Mucosa of descending colon (tissue), 3 donors: ENCODE data around the gene FAM81A. TPM values are rescaled to one million over a fixed set of nuclear protein-coding genes. Genes with fewer than 3 reads are reported as not detected.
A peak's percentile ranks its signal among the peaks of the same experiment; 100 is the strongest.

ENCODE experiments used
- ATAC-seq: fragments of 200-7000 bp; cut with Tn5 transposase; one replicate; pipeline ENCODE4 v1.9.1; 2020; ENCODE audit warnings: mild to moderate bottlenecking, moderate library complexity
- DNase-seq, 3 donors: peaks; one replicate each; pipeline ENCODE4 v3.0.0-alpha.2; 2020
- H3K36me3 ChIP-seq: fragments of 200-600 bp; one replicate; pipeline ENCODE4 v1.8.0; 2021; ENCODE audit warnings: low read depth, mild to moderate bottlenecking
- H3K4me1 ChIP-seq: fragments of 200-600 bp; one replicate; pipeline ENCODE4 v1.8.0; 2021; ENCODE audit warnings: low read depth, mild to moderate bottlenecking
- H3K4me3 ChIP-seq: fragments of 200-600 bp; one replicate; pipeline ENCODE4 v1.8.0; 2021; ENCODE audit warnings: mild to moderate bottlenecking
- H3K9me3 ChIP-seq: fragments of 200-600 bp; one replicate; pipeline ENCODE4 v1.8.0; 2021; ENCODE audit warnings: mild to moderate bottlenecking
- intact Hi-C, 2 donors: fragments of 100-400 bp; cut with DNase I in 1 of 2; cut with micrococcal nuclease in 1 of 2; formaldehyde crosslinking; loops; one replicate each; pipeline versions ENCODE4 v1.11.0 to v1.11.1; 2022; cut with DNase I, micrococcal nuclease
- total RNA-seq, 3 donors: library from RNA; stranded (reverse); fragmentation: NEBNext Ultra II Directional in 2 of 3; extraction: Animal tissue kit (Norgen Biotek cat#: 25700) in 2 of 3; gene quantifications; one replicate each; pipeline versions ENCODE4 v1.2.1 to v1.2.4, GENCODE V29; 2021 to 2023
- TF ChIP-seq, protein P1 (sequence below): fragments of 200-600 bp; IDR thresholded peaks from one replicate; pipeline ENCODE4 v1.8.0; 2022; ENCODE audit warnings: antibody characterized with exemption, mild to moderate bottlenecking
- donor health status: DM: no; HTN: no; CAD: no; lungs with moderate emphysema.
- donor health status: DM: no; HTN: no; CAD: no.
- donor health status: DM: no; HTN: yes; CAD: no.

The FAM81A gene
- total RNA-seq, 3 donors from 2014 or later = 4.1 to 10.3 (median 9.7) TPM

- ATAC-seq = peak; percentile 98
- intact Hi-C loops = loop anchor here in 1 of 2 donors (10.0 kb wide), 2 partner anchors 318 to 508 kb away; partner anchors contain the start of gene RNF111
These were observed 54.7 kb downstream of the FAM81A start for GRCh38 chr15:59492389-59493377.

DNA sequence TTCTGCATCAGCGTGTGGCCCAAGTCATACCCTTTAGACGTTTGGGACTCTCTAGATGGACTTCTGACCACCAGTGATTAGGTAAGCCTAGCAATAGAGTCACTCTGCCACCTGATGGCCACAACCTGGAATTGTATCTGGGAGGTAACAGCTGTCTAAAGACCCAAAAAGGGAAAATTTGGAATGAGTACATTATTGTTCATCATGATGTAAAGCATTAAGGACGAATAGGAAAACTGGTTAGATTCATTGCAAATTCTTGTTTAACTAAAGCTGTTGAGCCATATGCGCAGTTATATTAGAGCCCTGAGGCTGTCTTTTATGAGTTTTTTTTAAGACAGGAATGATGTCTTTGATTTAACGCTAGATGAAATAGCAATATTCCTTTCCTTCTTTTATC, 63.6 kb downstream of the FAM81A start:
- TF ChIP-seq, protein P1, sequence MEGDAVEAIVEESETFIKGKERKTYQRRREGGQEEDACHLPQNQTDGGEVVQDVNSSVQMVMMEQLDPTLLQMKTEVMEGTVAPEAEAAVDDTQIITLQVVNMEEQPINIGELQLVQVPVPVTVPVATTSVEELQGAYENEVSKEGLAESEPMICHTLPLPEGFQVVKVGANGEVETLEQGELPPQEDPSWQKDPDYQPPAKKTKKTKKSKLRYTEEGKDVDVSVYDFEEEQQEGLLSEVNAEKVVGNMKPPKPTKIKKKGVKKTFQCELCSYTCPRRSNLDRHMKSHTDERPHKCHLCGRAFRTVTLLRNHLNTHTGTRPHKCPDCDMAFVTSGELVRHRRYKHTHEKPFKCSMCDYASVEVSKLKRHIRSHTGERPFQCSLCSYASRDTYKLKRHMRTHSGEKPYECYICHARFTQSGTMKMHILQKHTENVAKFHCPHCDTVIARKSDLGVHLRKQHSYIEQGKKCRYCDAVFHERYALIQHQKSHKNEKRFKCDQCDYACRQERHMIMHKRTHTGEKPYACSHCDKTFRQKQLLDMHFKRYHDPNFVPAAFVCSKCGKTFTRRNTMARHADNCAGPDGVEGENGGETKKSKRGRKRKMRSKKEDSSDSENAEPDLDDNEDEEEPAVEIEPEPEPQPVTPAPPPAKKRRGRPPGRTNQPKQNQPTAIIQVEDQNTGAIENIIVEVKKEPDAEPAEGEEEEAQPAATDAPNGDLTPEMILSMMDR = no peak
- no peaks in the 10 kb centered on the region for H3K36me3 ChIP-seq
- H3K9me3 ChIP-seq = no peaks in the 10 kb centered on the region
- intact Hi-C loops = no loop called here
- H3K4me3 ChIP-seq = no peak overlapping the region
- peak; percentile 80 for ATAC-seq
- H3K4me1 ChIP-seq = no peaks in the 10 kb centered on the region
- peak in 2 of 3 donors; percentile 39 to 66 for DNase-seq

More at GRCh38 chr15:59492389-59493377, 54.7 kb downstream of the FAM81A start:
- H3K4me3 ChIP-seq = no peak overlapping the region
- peak in 2 of 3 donors; percentile 47 to 81 for DNase-seq
- H3K36me3 ChIP-seq = no peaks in the 10 kb centered on the region
- H3K4me1 ChIP-seq = no peaks in the 10 kb centered on the region
- H3K9me3 ChIP-seq = peaks cover 5% of the 10 kb centered on the region
- TF ChIP-seq, protein P1 = peak; percentile 63

DNA sequence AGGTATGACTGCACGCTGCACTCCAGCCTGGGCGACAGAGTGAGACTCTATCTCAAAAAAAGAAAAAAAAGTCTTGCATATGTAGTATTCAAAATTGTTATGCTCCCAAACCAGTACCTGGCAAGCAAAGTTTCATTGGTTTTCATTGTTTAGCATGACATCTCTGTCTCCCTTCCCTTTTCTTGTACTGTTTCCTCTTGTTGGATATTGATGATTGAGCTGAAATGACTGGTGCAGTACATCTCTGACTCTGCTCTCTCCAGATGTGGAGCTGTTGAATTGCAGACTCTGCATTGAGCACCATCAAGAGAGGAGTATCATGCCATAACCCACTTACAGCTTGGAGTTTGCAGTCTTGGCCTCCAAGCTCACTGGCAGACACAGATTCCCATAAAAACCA, 77.2 kb downstream of the FAM81A start:
- Histone ChIP-seq H3K36me3 (no peaks in the 10 kb centered on the region), H3K9me3 (no peaks in the 10 kb centered on the region), H3K4me1 (no peaks in the 10 kb centered on the region), H3K4me3 (no peak overlapping the region)
- ATAC-seq = no peak
- TF ChIP-seq, protein P1 = no peak
- intact Hi-C loops = no loop called here
- DNase-seq = no peak

DNA sequence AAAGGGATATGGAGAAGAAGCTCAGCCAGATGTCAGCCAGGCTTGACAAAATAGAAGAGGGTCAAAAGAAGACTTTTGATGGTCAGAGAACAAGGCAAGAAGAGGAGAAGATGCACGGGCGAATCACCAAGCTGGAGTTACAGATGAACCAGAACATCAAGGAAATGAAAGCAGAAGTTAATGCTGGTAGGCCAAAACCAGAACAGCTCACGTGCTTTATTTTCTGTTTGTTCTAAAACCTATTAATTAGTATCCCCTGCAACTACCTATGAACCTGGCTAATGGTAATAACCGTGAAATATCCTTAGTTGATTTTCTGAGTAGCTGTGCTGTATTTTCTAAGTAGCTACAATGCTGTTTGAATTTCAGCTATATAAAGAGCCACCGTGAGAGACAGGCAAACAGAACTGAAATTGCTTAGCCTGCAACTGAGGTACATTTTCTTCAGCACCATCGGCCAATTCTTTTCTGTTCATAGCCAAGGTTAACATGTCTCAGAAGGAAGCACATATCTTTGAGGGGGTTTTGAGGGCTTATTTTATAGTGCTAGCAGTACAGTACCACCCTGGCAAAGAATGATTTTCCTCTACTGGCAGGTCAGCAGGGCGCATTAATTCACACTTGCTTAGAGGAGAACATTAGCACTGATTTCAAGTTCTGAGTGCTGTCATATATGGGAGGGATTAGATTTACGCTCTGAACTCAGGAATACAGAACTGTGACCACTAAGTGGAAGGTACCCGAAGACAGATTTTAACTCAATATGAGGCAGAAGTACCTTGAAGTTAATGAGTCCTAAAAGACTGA, 78.9 kb downstream of the FAM81A start:
- intact Hi-C loops = no loop called here
- Histone ChIP-seq H3K4me3 (no peak overlapping the region), H3K4me1 (no peaks in the 10 kb centered on the region), H3K9me3 (no peaks in the 10 kb centered on the region), H3K36me3 (no peaks in the 10 kb centered on the region)
- ATAC-seq (peak; percentile 36), DNase-seq (no peak)
- TF ChIP-seq, protein P1 = no peak

GRCh38 chr15:59519329-59519728, 81.3 kb downstream of the FAM81A start:
- TF ChIP-seq, protein P1 = no peak
- DNase-seq = no peak
- H3K4me1 ChIP-seq = no peaks in the 10 kb centered on the region
- no peaks in the 10 kb centered on the region for H3K9me3 ChIP-seq
- intact Hi-C loops = no loop called here
- ATAC-seq = no peak
- H3K4me3 ChIP-seq = no peak overlapping the region
- no peaks in the 10 kb centered on the region for H3K36me3 ChIP-seq
